ENCODE data around the gene PLCL1. TPM values are rescaled to one million over a fixed set of nuclear protein-coding genes. Genes with fewer than 3 reads are reported as not detected.

PLCL1 gene
- total and polyA plus RNA-seq, 5 donors, result 19.5 to 70.1 (median 45.0) TPM

DNA sequence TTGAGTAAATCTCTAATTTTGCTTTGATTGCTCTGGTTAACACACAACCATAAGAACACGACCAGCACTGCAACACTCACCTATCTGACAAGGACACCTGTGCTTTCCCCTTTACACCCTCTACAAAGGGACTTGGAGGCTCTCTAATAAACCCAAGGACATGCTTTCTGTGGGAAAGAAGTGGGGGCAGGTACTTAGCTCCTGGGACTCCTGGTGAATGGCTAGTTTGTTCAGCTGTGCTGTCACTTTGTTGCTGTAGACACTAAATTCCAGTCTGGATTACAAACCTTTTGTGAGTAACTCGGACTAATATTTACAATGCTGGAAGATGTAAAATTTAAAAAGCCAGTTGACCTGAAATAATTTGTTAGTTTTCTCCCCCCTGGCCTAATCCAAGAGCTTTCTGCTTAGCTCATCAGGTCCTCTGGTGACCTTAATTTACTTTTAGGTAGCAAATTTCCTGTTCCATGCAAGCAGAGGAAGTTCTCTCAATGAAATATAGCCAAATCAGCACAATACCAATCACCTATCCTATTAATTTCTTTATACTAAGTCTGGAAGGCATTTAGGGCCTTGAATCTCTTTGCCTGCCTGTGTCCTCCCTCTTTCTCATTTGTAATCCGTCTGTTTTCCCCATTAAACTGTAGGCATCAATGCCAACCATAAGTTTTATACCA is 67.5 kb downstream of the PLCL1 start:
- Histone ChIP-seq H3K27me3 (ENCODE audit: control insufficient read depth, insufficient read depth) (no peaks in the 10 kb centered on the region), H3K4me3 (ENCODE audit: low read length) (no peak overlapping the region), H3K4me1 (ENCODE audit: control insufficient read depth, insufficient read depth, low read length) (peaks cover 7% of the 10 kb centered on the region), H3K27ac (ENCODE audit: low read length) (no peak overlapping the region), H3K9me3 (ENCODE audit: control insufficient read depth, low read length) (no peaks in the 10 kb centered on the region)
- intact Hi-C loops (cut with DNase I), result no loop called here
- 78% methylated on average over 3 of the region's 3 CpGs for WGBS
- DNase-seq (no peak), ATAC-seq (no peak)

DNA sequence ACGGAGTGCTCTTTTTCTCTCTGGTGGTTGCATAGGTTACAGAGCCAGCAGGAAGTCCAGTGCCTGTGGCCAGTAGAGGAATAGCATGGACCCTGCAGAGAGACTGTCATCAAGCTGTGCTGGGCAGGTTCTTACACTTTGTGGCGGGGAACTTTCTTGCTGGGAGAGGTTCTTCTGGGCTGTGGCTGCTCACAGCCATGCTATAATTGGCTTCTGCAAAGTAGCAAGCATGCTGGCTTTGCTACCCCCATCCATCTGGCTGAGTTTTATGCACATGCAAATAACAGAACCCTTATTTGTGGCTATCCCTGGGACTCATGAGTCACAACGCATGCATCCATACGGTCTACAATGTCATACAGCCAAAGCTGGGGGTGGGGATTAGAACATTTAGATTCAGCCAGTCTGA is 68.9 kb downstream of the PLCL1 start:
- ATAC-seq (peak; percentile 32 to 43), DNase-seq (no peak)
- intact Hi-C loops (cut with DNase I), result no loop called here
- 47% methylated on average over 4 of the region's 4 CpGs for WGBS
- Histone ChIP-seq H3K4me3 (ENCODE audit: low read length) (no peak overlapping the region), H3K27ac (ENCODE audit: low read length) (peak overlapping the region; percentile 59), H3K27me3 (ENCODE audit: control insufficient read depth, insufficient read depth) (no peaks in the 10 kb centered on the region), H3K9me3 (ENCODE audit: control insufficient read depth, low read length) (no peaks in the 10 kb centered on the region), H3K4me1 (ENCODE audit: control insufficient read depth, insufficient read depth, low read length) (peaks cover 7% of the 10 kb centered on the region)

DNA sequence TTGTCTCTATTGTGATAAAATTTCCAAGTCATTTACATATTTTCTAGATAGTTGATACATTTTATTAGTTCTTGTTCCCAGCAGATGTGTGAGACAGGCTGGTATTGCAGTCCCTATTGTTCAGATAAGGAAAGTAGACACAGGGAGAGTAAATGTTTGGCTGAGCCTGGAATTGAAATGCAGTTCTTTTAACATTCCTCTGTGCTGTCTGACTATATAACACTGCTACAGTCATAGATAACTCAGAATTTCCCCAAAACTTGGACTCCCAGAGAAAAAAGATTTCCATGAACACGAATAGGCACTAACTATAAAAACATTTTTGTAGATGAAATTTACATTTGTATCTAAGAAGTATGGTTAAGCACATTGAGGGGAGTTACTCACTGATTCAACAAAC is 71.4 kb downstream of the PLCL1 start:
- H3K27me3 ChIP-seq (ENCODE audit: control insufficient read depth, insufficient read depth), result no peaks in the 10 kb centered on the region
- no peak for ATAC-seq
- intact Hi-C loops (cut with DNase I), result no loop called here
- 21% methylated on average over 1 of the region's 1 CpG for WGBS
- no peak for DNase-seq
- peaks cover 11% of the 10 kb centered on the region for H3K4me1 ChIP-seq (ENCODE audit: control insufficient read depth, insufficient read depth, low read length)
- H3K9me3 ChIP-seq (ENCODE audit: control insufficient read depth, low read length), result no peaks in the 10 kb centered on the region
- H3K4me3 ChIP-seq (ENCODE audit: low read length), result no peak overlapping the region
- no peak overlapping the region for H3K27ac ChIP-seq (ENCODE audit: low read length)

DNA sequence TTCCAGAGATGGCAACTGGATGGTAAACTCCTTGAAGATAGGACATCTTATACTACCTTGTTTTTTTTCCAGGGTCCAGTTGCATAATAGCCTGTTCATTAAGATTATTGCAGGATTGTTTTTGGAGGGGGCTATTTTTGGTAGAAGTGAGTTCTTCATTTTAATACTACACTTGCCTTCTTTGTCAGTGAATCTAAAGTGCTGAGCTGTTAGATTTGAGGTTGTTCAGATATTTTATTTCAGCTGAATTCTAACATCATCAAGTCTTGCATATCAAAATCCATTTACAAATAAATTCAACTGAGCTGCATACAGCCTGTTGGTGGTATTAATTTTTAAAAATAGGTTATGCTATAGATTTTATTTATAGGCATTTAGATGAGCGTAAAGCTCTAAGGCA is 72.1 kb downstream of the PLCL1 start:
- Histone ChIP-seq H3K4me1 (ENCODE audit: control insufficient read depth, insufficient read depth, low read length) (peaks cover 11% of the 10 kb centered on the region), H3K4me3 (ENCODE audit: low read length) (no peak overlapping the region), H3K9me3 (ENCODE audit: control insufficient read depth, low read length) (no peaks in the 10 kb centered on the region), H3K27me3 (ENCODE audit: control insufficient read depth, insufficient read depth) (no peaks in the 10 kb centered on the region), H3K27ac (ENCODE audit: low read length) (no peak overlapping the region)
- ATAC-seq (no peak), DNase-seq (no peak)
- WGBS, result 99% methylated on average over 1 of the region's 1 CpG
- intact Hi-C loops (cut with DNase I), result no loop called here

DNA sequence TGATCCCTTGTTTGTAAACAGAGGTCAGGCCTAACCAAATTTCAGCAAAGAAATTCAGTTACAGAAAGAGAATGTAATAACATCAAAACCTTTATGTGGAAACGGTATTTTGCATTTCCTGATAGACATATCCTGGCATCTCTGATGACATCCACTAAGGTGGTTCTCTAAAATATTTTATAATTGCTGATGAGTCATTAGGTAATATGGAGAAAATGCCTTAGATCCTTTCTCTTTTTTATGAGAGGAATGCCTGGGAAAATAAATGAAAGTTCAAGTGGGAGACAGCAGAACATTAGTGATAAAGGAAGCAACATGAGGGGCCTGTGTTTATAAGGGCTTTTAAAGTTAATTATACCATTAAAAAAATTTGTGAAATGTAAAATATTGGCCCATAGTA is 72.6 kb downstream of the PLCL1 start:
- Histone ChIP-seq H3K4me1 (ENCODE audit: control insufficient read depth, insufficient read depth, low read length) (peaks cover 9% of the 10 kb centered on the region), H3K9me3 (ENCODE audit: control insufficient read depth, low read length) (no peaks in the 10 kb centered on the region), H3K27ac (ENCODE audit: low read length) (no peak overlapping the region), H3K27me3 (ENCODE audit: control insufficient read depth, insufficient read depth) (no peaks in the 10 kb centered on the region), H3K4me3 (ENCODE audit: low read length) (no peak overlapping the region)
- ATAC-seq (no peak), DNase-seq (no peak)
- intact Hi-C loops (cut with DNase I), result no loop called here
- 81% methylated on average over 1 of the region's 1 CpG for WGBS

DNA sequence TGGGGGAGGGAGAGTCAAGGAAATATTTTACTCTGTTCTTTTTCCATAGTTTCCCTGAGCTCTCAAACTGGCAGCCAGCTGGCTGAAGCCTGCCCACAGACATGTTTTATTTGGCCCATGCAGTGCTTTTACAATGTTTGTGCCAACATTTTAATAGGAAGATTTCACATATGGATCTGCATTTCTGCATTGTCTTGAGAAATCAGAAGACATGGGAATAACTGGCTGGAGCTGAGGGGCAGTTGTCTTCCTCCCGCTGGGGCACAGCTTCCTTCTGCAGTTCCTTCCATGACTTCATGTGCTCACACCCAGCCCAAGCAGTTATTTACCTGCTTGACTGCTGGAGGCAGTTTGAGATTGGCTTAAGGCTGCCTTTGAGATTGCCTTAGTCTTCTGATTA is 74.4 kb downstream of the PLCL1 start:
- no peak overlapping the region for H3K27ac ChIP-seq (ENCODE audit: low read length)
- DNase-seq (no peak), ATAC-seq (peak; percentile 25 to 42)
- 59% methylated on average over 1 of the region's 1 CpG for WGBS
- H3K27me3 ChIP-seq (ENCODE audit: control insufficient read depth, insufficient read depth), result no peaks in the 10 kb centered on the region
- no peaks in the 10 kb centered on the region for H3K9me3 ChIP-seq (ENCODE audit: control insufficient read depth, low read length)
- intact Hi-C loops (cut with DNase I), result no loop called here
- H3K4me1 ChIP-seq (ENCODE audit: control insufficient read depth, insufficient read depth, low read length), result peaks cover 6% of the 10 kb centered on the region
- H3K4me3 ChIP-seq (ENCODE audit: low read length), result no peak overlapping the region

DNA sequence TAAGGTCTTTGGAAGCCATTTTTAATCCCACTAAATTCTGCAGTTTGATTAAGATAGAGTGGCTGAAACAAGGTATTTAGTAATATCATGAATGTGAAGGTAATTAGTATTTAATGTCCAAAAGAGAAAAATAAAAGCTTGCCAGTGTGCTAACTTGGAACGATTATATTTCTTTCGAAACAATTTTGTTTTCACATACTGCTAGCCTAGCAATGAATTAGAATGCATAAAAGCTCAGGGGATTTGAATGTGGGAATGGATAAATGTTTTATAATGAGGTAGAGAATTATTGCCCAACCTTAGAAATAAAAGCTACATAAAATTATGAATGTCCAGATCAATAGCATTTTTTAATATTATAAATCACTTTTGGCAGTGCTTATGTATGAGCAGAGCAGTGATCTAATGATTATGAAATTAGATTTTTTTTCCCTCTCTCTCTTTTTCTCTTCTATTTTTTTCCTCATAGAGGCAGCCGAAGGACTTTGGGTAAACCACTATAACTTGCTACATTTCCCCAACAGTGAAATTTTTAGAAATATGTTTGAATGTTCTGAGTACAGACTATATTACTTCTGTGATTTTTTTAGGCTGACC is 75.5 kb downstream of the PLCL1 start:
- no peak for ATAC-seq
- WGBS, result 61% methylated on average over 3 of the region's 3 CpGs

DNA sequence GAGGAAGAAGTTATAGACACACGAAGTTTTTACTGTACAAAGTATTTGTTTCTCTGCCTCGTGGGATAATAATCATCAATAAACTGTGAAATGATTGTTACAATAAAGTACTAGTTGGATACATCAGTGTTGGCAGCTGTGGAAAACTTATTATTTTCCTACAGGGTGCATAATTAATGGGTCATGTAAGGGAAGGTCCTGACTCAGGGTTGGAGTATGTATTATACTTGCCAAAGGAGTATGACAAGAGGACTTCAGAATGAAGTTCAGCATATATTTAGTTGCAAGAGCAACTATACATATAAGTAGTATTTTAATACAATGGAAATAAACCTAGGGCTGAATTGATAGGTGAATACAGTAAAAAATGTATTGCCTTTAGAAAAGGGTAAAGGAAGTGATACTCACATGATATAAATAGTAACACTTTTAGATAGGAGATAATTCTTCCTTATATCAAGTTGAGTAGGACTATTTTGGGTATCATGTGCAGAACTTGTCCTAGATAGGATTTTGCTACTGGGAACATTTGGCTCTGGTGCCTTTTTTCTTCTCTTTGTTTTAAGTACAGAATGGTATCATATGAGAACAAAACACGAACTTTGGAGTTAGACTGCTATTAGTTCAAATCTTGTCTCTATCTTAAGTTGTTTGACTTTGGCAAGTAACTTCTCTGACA is 79.1 kb downstream of the PLCL1 start:
- intact Hi-C loops (cut with DNase I), result no loop called here
- DNase-seq (no peak), ATAC-seq (peak; percentile 46 to 47)
- no peaks in the 10 kb centered on the region for H3K9me3 ChIP-seq (ENCODE audit: control insufficient read depth, low read length)
- H3K4me1 ChIP-seq (ENCODE audit: control insufficient read depth, insufficient read depth, low read length), result peaks cover 6% of the 10 kb centered on the region
- H3K27ac ChIP-seq (ENCODE audit: low read length), result no peak overlapping the region
- WGBS, result 71% methylated on average over 3 of the region's 3 CpGs
- no peaks in the 10 kb centered on the region for H3K27me3 ChIP-seq (ENCODE audit: control insufficient read depth, insufficient read depth)
- no peak overlapping the region for H3K4me3 ChIP-seq (ENCODE audit: low read length)

More for the DNA sequence above, 75.5 kb downstream of the PLCL1 start:
- no peaks in the 10 kb centered on the region for H3K27me3 ChIP-seq (ENCODE audit: control insufficient read depth, insufficient read depth)
- no peaks in the 10 kb centered on the region for H3K9me3 ChIP-seq (ENCODE audit: control insufficient read depth, low read length)
- no peak for DNase-seq
- no peak overlapping the region for H3K4me3 ChIP-seq (ENCODE audit: low read length)
- intact Hi-C loops (cut with DNase I), result no loop called here
- peaks cover 6% of the 10 kb centered on the region for H3K4me1 ChIP-seq (ENCODE audit: control insufficient read depth, insufficient read depth, low read length)
- no peak overlapping the region for H3K27ac ChIP-seq (ENCODE audit: low read length)

DNA sequence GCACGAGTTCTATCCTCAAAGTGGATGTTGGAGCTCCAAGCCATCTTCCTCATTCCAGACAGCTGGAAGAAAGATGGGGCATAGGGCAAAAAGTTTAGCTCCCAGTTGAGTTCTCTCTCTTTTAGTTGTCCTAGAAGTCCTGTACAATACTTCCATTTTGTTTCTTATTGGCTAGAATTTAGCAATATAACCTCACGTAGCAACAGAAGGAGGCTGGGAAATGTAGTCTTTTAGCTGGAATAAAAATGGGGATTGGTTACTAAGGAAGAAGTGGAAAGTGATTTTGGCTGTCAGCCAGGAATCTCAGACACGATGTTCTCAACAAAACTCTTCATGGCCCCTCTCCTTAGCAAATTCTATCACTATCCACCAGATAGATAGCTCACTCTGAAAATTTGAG is 79.9 kb downstream of the PLCL1 start:
- H3K27ac ChIP-seq (ENCODE audit: low read length), result peak overlapping the region; percentile 71
- DNase-seq (no peak), ATAC-seq (no peak)
- no peak overlapping the region for H3K4me3 ChIP-seq (ENCODE audit: low read length)
- no peaks in the 10 kb centered on the region for H3K27me3 ChIP-seq (ENCODE audit: control insufficient read depth, insufficient read depth)
- intact Hi-C loops (cut with DNase I), result no loop called here
- H3K4me1 ChIP-seq (ENCODE audit: control insufficient read depth, insufficient read depth, low read length), result peaks cover 2% of the 10 kb centered on the region
- 46% methylated on average over 3 of the region's 3 CpGs for WGBS
- H3K9me3 ChIP-seq (ENCODE audit: control insufficient read depth, low read length), result no peaks in the 10 kb centered on the region

DNA sequence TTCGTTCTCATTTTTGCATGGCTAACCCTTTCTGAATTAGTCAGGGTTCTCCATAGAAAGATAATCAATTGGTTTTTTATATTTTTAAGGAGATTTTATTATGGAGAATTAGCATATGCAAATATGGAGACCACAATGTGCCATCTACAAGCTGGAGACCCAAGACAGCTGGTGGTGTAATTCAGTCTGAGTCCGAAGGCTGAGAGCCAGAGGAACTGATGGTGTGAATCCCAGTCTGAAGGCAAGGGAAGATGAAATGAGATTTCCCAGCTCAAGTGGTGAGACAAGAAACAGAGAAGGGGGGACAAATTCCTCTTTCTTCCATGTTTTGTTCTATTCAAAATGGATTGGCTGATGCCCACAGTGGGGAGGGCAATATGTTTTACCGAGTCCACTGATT is 80.7 kb downstream of the PLCL1 start:
- Histone ChIP-seq H3K27ac (ENCODE audit: low read length) (no peak overlapping the region), H3K4me3 (ENCODE audit: low read length) (no peak overlapping the region), H3K4me1 (ENCODE audit: control insufficient read depth, insufficient read depth, low read length) (peaks cover 2% of the 10 kb centered on the region), H3K9me3 (ENCODE audit: control insufficient read depth, low read length) (no peaks in the 10 kb centered on the region), H3K27me3 (ENCODE audit: control insufficient read depth, insufficient read depth) (no peaks in the 10 kb centered on the region)
- DNase-seq, result no peak
- intact Hi-C loops (cut with DNase I), result no loop called here
- no peak for ATAC-seq
- 99% methylated on average over 3 of the region's 3 CpGs for WGBS

DNA sequence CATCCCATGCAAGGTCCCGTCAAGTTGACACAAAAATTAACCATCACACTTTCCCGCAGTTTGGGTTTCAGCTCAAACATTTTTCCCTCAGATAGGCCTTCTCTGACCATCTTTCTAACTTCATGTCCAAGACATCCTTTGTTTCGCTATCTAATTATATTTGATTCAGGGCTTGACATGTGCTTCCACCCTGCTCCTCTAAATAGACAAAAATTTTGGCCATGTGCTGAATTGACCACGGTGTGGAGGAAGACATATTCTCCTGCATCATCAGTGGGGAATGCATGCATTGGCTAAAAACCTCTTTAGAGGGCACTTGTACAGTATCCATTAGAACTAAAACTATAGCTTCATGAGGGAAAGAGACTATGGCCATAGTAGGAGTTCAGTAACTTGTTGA is 81.2 kb downstream of the PLCL1 start:
- Histone ChIP-seq H3K27ac (ENCODE audit: low read length) (no peak overlapping the region), H3K4me3 (ENCODE audit: low read length) (no peak overlapping the region), H3K27me3 (ENCODE audit: control insufficient read depth, insufficient read depth) (no peaks in the 10 kb centered on the region), H3K9me3 (ENCODE audit: control insufficient read depth, low read length) (no peaks in the 10 kb centered on the region), H3K4me1 (ENCODE audit: control insufficient read depth, insufficient read depth, low read length) (peaks cover 2% of the 10 kb centered on the region)
- intact Hi-C loops (cut with DNase I), result no loop called here
- 83% methylated on average over 4 of the region's 4 CpGs for whole genome bisulfite sequencing
- DNase-seq (no peak), ATAC-seq (no peak)

Measured in right cardiac atrium (tissue), 5 donors.